ENCODE measurements around the gene DMXL1.

- TF ChIP-seq EZH2 (optimal IDR thresholded peaks at IDR 0.05; ENCODE audit: low read depth, low read length): no peak
- TF ChIP-seq, protein P1, sequence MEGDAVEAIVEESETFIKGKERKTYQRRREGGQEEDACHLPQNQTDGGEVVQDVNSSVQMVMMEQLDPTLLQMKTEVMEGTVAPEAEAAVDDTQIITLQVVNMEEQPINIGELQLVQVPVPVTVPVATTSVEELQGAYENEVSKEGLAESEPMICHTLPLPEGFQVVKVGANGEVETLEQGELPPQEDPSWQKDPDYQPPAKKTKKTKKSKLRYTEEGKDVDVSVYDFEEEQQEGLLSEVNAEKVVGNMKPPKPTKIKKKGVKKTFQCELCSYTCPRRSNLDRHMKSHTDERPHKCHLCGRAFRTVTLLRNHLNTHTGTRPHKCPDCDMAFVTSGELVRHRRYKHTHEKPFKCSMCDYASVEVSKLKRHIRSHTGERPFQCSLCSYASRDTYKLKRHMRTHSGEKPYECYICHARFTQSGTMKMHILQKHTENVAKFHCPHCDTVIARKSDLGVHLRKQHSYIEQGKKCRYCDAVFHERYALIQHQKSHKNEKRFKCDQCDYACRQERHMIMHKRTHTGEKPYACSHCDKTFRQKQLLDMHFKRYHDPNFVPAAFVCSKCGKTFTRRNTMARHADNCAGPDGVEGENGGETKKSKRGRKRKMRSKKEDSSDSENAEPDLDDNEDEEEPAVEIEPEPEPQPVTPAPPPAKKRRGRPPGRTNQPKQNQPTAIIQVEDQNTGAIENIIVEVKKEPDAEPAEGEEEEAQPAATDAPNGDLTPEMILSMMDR (IDR thresholded peaks at IDR 0.05; ENCODE audit: low read length): no peak
Observed at GRCh38 chr5:119078071-119078846, 7.4 kb downstream of the DMXL1 start.
